Lower leg skin (tissue), 4 donors: ENCODE data around the gene TOX4. TPM values are rescaled to one million over a fixed set of nuclear protein-coding genes. Genes with fewer than 3 reads are reported as not detected.
A peak's percentile ranks its signal among the peaks of the same experiment; 100 is the strongest.

Experiments
- DNase-seq, 2 donors: peaks; one replicate each; pipeline ENCODE4 v3.0.0-alpha.2; 2019; ENCODE audit warnings: low spot score in 2 of 2
- H3K4me3 ChIP-seq: fragments of 200-600 bp; sonication (generic); 2 replicates; pipeline ENCODE4 v1.5.1; 2017; ENCODE audit warnings: mild to moderate bottlenecking, low read depth; ENCODE audit not compliant: poor library complexity, severe bottlenecking
- CTCF ChIP-seq, 3 donors: fragments of 450-650 bp; IDR thresholded peaks; one replicate each; pipeline ENCODE4 v1.5.1; 2016; ENCODE audit warnings: antibody characterized with exemption in 3 of 3, mild to moderate bottlenecking in 3 of 3, moderate library complexity in 2 of 3
- POLR2A ChIP-seq, 2 donors: fragments of 450-650 bp; IDR thresholded peaks; one replicate each; pipeline ENCODE4 v1.6.1; 2016 to 2017; ENCODE audit warnings: antibody characterized with exemption in 2 of 2, mild to moderate bottlenecking in 1 of 2, moderate library complexity in 1 of 2
- WGBS, 2 donors: methylation state at CpG; one replicate each; pipeline ENCODE4 v1.1.5; 2018; 5-methylcytosine and 5-hydroxymethylcytosine counted together
- intact Hi-C: fragments of 100-400 bp; cut with DNase I; formaldehyde crosslinking; loops from one replicate; pipeline ENCODE4 v1.15.0; 2023; ENCODE audit warnings: low total_unique reads
- total RNA-seq, 4 donors: library from RNA; depleted of rRNA; stranded (reverse); fragments of >200 nt; gene quantifications; one replicate each; pipeline ENCODE4 v1.1.0, GENCODE V29; 2016

TOX4 gene
- total RNA-seq, 4 donors from 2014 or later: 69.8 to 94.9 (median 75.7) TPM

- no peak for DNase-seq
- intact Hi-C loops: loop anchor here (10.0 kb wide), 1 partner anchor 48 kb away; no protein-coding TSS in a partner anchor
- no peak for TF ChIP-seq CTCF (IDR thresholded peaks at IDR 0.05)
- no peak for TF ChIP-seq POLR2A (IDR thresholded peaks at IDR 0.05)
- WGBS, 2 donors: 84 to 91% methylated on average over 2 of the region's 2 CpGs
- no peak overlapping the region for H3K4me3 ChIP-seq
These were observed 29.6 kb downstream of the TOX4 start for GRCh38 chr14:21506557-21506956.

- 84 to 89% methylated on average over 6 of the region's 6 CpGs for WGBS, 2 donors
- DNase-seq: no peak
- intact Hi-C loops: loop anchor here (10.0 kb wide), 1 partner anchor 45 kb away; no protein-coding TSS in a partner anchor
- no peak overlapping the region for H3K4me3 ChIP-seq
- no peak for TF ChIP-seq POLR2A (IDR thresholded peaks at IDR 0.05)
- no peak for TF ChIP-seq CTCF (IDR thresholded peaks at IDR 0.05)
These were observed 32.6 kb downstream of the TOX4 start for GRCh38 chr14:21509432-21510143.

GRCh38 chr14:21510735-21511657 is 34.0 kb downstream of the TOX4 start, which contains the start of gene METTL3:
Gene METTL3 (minus strand): TSS chr14:21511340. CDS start chr14:21511223, 117 bp downstream.
- 0% methylated on average over 43 to 51 of the region's 53 CpGs for WGBS, 2 donors
- H3K4me3 ChIP-seq: peak within 1 kb of the TSS; percentile 85

GRCh38 chr14:21514341-21514740 is 37.3 kb downstream of the TOX4 start:
- H3K4me3 ChIP-seq: no peak overlapping the region
- 96 to 97% methylated on average over 1 of the region's 1 CpG for WGBS, 2 donors
- no peak for DNase-seq
- intact Hi-C loops: no loop called here
- TF ChIP-seq CTCF (IDR thresholded peaks at IDR 0.05) (no peak), POLR2A (IDR thresholded peaks at IDR 0.05) (no peak)

More at GRCh38 chr14:21510735-21511657, 34.0 kb downstream of the TOX4 start, which contains the start of gene METTL3:
- intact Hi-C loops: no loop called here
- DNase-seq: peak; percentile 98 to 99
- no peak for TF ChIP-seq CTCF (IDR thresholded peaks at IDR 0.05)
- TF ChIP-seq POLR2A (IDR thresholded peaks at IDR 0.05): no peak

DNA sequence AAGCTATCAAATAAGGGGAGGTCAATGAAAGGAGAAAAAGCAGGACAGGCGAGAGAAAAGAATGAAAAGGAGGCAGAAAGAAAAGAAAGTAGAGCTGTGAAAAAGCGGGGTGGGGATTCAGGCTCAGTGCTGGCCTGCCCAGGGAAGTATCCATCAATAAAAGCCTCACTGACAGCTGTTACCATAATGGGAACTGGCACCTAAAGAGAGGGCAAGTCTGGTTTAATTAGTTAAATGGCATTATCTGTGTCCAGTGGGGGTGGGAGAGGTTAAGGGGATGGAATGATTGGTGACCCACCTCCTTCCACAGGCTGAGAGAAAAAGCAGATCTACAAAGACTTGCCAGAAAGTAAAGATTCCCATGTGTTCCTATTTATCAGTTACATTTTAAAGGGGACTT is 41.7 kb downstream of the TOX4 start:
- intact Hi-C loops: no loop called here
- TF ChIP-seq CTCF (IDR thresholded peaks at IDR 0.05): no peak
- no peak for TF ChIP-seq POLR2A (IDR thresholded peaks at IDR 0.05)
- DNase-seq: no peak
- WGBS, 2 donors: 85 to 91% methylated on average over 2 of the region's 2 CpGs
- no peak overlapping the region for H3K4me3 ChIP-seq
